GM13977 (cell line): ENCODE data around the gene CRIM1.
A peak's percentile ranks its signal among the peaks of the same experiment; 100 is the strongest.

ENCODE experiments used
- DNase-seq: peaks from one replicate; pipeline ENCODE4 v3.0.0; 2012; ENCODE audit warnings: low spot score
- CTCF ChIP-seq: IDR thresholded peaks from 2 replicates; pipeline ENCODE4 v1.5.1; 2012; ENCODE audit warnings: mild to moderate bottlenecking, control low read depth; ENCODE audit not compliant: insufficient read depth; ENCODE audit errors: extremely low read depth, missing control alignments
- in situ Hi-C: fragments of 300-500 bp; cut with MboI; formaldehyde crosslinking; loops from one replicate; pipeline ENCODE4 v1.12.0; 2022; ENCODE audit warnings: low sequenced_read_pairs, low pct_unique_long_range_greater_than_20kb, mixed read lengths, inconsistent platforms; ENCODE audit not compliant: unreplicated experiment

Gene CRIM1

GRCh38 chr2:36329746-36330472 lies 25.7 kb upstream of the CRIM1 start:
- in situ Hi-C loops, result loop anchor here (25.0 kb wide), 1 partner anchor 368 kb away; no protein-coding TSS in a partner anchor
- DNase-seq, result no peak
- TF ChIP-seq CTCF, result no peak

GRCh38 chr2:36330473-36331395 lies 24.8 kb upstream of the CRIM1 start:
- in situ Hi-C loops, result loop anchor here (25.0 kb wide), 1 partner anchor 368 kb away; no protein-coding TSS in a partner anchor
- DNase-seq, result no peak
- no peak for TF ChIP-seq CTCF

GRCh38 chr2:36333350-36334012 lies 22.1 kb upstream of the CRIM1 start:
- in situ Hi-C loops, result loop anchor here (25.0 kb wide), 1 partner anchor 371 kb away; no protein-coding TSS in a partner anchor
- TF ChIP-seq CTCF, result peak; percentile 15
- no peak for DNase-seq

DNA sequence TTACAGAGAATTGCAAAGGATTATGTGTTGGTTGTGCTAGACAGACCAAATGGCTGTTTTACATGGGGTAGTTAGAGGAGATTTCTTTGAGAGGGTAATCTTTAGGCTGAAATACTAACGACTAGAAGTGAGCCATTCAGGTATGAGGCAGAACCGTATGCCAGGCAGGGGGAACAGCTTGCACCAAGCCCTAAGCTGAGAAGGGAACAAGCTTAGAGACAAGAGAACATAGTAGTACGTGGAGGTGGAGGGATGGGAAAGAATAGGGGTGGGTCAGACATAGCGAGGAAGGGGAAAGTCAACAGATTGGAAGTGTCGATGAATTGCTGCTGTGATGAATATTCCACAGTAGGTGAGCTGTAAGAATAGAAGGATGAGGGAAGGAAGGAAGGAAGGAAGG lies 20.0 kb upstream of the CRIM1 start:
- in situ Hi-C loops, result loop anchor here (25.0 kb wide), 1 partner anchor 373 kb away; no protein-coding TSS in a partner anchor
- DNase-seq, result no peak
- no peak for TF ChIP-seq CTCF

DNA sequence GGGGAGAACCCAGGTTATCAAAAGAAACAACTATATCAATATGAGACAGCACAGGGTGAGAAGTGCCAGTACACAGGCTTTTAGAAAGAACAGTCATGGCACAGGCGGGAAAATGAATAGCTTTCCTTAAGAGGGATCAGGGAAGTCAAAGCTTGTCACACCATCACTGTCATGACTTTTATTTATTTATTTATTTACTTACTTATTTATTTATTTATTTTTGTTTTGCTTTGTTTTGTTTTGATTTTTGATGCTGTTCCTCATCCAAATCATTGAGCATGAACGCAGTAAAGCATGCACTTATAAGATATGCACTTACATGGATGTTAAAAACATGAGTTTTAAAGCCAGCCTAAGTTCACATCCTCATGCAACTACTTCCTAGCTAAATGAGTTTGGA lies 19.3 kb upstream of the CRIM1 start:
- in situ Hi-C loops, result loop anchor here (25.0 kb wide), 1 partner anchor 374 kb away; no protein-coding TSS in a partner anchor
- no peak for TF ChIP-seq CTCF
- no peak for DNase-seq

DNA sequence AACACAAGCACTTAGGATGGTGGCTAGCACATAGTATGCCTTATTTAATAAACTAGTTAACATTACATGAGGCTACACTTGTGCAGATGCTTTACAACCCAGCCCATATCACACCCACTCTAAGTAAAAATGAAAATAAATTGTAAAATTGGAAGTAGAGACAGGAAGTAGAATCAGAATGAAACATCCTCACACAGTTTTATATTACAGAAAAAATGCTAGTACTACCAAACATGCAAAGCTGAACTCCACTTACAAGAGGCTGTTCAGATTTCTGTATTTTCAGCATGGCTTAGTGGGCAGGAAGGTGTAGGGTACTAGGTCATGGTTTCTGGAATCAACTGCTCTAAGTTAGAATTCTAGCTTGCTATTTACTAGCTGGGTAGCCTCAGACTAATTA lies 18.2 kb upstream of the CRIM1 start:
- TF ChIP-seq CTCF, result no peak
- in situ Hi-C loops, result loop anchor here (25.0 kb wide), 1 partner anchor 375 kb away; no protein-coding TSS in a partner anchor
- no peak for DNase-seq
